ENCODE results near the gene NDUFS6. TPM values are rescaled to one million over a fixed set of nuclear protein-coding genes. Genes with fewer than 3 reads are reported as not detected.
"Not testable (repeated sequence)": the region's sequence is repeated elsewhere in the genome, so short reads cannot be mapped to it uniquely, and the experiment has no call there.

The NDUFS6 gene
- polyA plus RNA-seq, 3 donors = 27.8 to 73.7 (median 72.3) TPM

DNA sequence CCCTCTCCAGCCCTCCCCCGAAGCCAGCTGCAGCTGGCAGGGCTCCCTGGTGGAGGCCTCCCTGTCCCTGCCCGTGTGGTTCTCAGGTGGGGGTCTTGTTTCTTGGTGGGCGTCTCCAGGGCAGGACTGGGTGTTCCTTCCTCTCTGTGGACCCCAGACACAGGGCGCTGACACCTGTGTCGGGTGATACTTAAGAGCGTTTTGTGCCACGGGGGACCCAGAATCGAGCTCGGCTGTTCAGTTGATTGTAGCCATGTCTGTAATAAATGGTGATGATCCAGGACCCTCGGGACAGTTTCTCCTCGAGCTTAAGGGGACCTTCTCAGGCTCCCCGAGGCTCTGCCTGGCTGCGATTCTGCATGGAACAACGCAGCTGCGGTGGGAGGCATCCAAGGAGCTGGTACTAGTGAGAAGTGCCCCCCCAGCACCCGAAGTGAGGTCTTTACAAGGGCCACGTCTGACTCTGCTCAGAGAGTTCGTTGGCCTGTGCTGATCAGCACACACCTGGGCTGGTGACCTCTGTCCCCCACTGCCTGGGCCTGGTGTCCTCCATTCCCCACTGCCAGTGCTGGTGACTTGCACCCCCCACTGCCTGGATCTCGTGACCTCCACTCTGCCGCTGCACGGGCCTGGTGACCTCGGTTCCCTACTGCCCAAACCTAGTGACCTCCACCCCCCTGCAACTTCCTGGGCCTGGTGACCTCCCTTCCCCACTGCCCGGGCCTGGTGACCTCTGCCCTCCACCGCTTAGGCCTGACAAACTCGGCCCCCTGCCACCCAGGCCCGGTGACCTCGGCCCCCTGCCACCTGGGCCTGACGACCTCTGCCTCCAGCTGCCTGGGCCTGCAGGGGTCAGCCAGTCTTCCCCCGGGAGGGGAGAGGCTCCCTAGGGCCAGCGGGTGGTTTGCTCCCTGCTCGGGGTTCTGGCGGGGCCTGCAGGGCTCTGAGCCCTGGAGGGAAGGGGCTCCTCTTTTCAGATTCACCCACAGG, 36.0 kb downstream of the NDUFS6 start:
- H3K27ac ChIP-seq (ENCODE audit: low read depth, low read length) = no peak overlapping the region
- WGBS, 3 donors = 67 to 83% (median 73%) methylated on average over 32 of the region's 32 CpGs

GRCh38 chr5:1838013-1838412, 36.8 kb downstream of the NDUFS6 start:
- no peak overlapping the region for H3K27ac ChIP-seq (ENCODE audit: low read depth, low read length)
- WGBS, 3 donors = 80 to 85% (median 82%) methylated on average over 9 of the region's 9 CpGs

DNA sequence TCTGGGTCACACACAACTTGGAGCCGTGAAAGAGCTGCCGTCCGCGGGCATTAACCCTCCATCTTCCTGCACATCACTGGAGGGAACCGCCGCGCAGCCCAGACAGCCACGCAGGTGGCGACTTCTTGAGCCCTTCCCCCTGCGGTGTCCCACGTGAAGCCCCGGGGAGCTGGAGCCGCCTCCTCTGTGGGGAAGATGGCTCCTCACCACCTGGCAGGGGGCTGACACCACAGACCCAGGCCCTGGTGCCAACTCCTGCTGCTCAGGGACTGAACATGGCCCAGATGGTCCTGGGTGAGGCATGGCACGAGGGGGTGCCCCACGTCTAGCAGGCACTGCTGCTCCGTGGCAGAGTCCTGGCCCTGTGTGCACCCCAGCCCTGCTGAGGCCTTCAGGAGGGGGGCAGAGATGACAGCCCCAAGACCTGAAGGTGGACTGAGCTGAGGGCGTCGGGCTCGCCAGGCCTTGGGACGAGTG, 38.9 kb downstream of the NDUFS6 start:
- H3K27ac ChIP-seq (ENCODE audit: low read depth, low read length) = no peak overlapping the region
- 81 to 83% (median 82%) methylated on average over 20 of the region's 20 CpGs for WGBS, 3 donors

DNA sequence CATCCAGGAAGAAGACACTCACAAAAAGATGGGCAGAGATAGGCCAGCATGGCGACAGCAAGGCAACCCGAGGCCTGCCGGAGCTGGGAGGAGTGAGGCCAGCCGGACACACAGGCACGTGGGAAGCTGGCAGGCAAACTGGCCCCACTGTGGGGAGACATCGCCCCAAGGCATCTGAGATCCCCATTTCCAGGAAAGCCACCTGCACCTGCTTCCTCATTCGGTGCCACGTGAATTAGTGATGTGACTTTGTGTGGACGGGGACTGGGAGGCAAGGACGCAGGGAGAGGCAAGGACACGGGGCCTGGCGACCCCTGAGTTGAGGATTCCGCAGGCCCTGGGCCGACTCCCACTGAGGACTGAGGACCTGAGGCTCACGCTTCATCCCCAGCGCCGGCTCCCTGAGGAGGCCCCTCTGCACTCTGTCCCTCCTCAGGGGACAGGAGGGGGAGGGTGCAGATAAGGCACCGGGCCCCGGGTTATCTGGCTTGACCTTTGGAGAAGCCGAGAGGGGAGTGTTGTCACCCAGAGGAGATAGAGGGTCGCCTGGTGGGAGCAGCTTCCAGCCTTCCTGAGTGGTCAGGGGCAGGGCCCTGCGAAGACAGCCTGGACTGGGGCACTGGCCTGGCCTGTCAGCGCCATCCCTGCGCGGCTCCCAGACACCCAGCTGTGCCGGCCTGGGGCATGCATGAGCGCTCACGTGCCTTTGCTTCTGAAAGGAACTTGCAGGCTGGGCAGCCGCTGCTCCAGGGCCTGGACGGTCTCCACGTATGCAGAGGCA, 39.7 kb downstream of the NDUFS6 start:
- 49 to 52% (median 50%) methylated on average over 31 of the region's 31 CpGs for WGBS, 3 donors
- H3K27ac ChIP-seq (ENCODE audit: low read depth, low read length) = no peak overlapping the region

DNA sequence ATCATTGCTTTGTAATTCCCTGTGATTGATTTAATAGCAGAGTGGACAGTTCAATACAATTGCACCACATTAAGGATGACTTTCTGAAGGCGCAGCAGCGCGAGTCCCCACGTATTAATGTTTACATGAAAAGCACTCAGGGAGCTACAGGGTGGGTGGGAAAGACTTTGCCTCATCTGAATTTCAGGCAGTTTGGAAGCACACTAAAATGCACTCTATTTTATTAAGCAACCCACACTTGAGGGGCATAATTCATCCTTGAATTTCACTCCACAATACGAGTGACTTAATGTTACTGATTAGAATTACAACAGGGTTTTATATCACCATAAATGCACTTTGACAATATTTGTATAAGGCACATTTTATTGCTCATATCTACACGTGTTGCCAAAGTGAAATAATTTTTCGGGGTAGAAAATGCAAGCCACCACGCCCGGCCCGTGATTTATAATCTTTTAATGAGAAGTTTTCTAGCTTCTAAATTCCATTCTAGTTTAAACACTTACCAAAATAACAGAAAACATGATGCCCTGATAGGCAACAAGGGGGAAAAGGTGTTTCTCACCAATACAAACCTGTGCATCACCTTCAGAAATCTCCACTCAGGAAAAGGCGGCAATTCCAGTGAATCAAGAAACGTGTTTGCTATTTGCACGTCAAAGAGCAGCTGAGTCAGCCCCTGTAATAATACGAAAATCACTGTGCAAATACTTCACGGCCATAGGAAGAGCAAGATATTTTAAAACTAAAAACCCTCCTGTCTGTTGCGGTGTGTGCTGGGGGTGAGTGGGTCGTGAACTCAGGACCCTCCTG, 41.0 kb downstream of the NDUFS6 start:
- no peak overlapping the region for H3K27ac ChIP-seq (ENCODE audit: low read depth, low read length)
- WGBS, 3 donors = 41 to 60% (median 57%) methylated on average over 17 of the region's 17 CpGs

GRCh38 chr5:1843761-1844160, 42.6 kb downstream of the NDUFS6 start:
- not testable (repeated sequence) for H3K27ac ChIP-seq (ENCODE audit: low read depth, low read length)
- WGBS, 3 donors = 83 to 86% (median 84%) methylated on average over 10 of the region's 10 CpGs

DNA sequence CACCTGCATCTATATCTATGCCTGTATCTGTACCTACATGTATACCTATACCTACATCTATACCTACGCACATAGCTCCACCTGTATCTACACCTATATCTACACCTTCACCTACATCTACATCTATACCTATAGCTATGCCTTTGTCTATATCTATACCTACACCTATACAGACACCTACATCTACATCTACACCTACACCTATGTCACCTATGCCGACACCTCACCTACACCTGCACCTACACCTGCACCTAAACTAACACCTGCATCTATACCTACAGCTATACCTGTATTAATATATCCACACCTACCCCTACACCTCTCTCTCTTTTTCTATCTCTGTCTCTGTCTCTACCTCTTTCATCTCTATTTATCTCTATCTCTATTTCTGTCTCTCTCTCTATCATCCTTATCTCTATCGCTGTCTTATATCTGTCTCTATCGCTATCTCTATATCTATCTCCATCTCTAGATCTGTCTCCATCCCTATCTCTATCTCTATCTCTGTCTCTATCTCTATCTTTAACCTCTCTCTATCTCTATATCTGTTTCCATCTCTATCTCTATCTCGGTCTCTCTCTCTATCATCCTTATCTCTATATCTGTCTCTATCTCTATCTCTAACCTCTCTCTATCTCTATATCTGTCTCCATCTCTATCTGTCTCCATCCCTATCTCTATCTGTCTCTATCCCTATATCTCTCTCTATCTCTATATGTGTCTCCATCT, 43.7 kb downstream of the NDUFS6 start:
- WGBS, 3 donors = 91 to 99% (median 97%) methylated on average over 5 of the region's 5 CpGs
- no peak overlapping the region for H3K27ac ChIP-seq (ENCODE audit: low read depth, low read length)

- WGBS, 3 donors = 84 to 96% (median 91%) methylated on average over 1 of the region's 1 CpG
- H3K27ac ChIP-seq (ENCODE audit: low read depth, low read length) = no peak overlapping the region
Observed at GRCh38 chr5:1845696-1846095, 44.5 kb downstream of the NDUFS6 start.

DNA sequence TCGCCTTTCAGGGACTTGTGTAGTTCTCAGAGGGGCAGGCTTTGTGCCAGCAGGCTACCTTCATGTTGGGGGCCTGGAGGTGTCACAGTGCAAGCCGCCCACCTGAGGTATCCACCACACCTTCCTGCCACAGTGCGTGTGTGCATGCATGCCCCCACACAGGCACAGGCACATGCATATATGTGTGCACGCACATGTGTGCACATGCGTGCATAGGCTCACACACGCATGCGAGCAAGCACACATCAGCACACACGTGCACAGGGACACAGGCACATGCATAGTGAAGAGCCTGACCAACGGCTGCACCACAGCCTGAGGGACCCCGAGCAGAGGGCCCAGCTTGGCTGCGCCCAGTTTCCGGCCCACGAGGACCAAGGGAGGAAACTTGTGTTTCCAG, 45.4 kb downstream of the NDUFS6 start:
- H3K27ac ChIP-seq (ENCODE audit: low read depth, low read length) = no peak overlapping the region
- WGBS, 3 donors = 82 to 87% (median 87%) methylated on average over 13 of the region's 13 CpGs

GRCh38 chr5:1847056-1847455, 45.8 kb downstream of the NDUFS6 start:
- no peak overlapping the region for H3K27ac ChIP-seq (ENCODE audit: low read depth, low read length)
- 63 to 73% (median 66%) methylated on average over 10 of the region's 10 CpGs for WGBS, 3 donors

DNA sequence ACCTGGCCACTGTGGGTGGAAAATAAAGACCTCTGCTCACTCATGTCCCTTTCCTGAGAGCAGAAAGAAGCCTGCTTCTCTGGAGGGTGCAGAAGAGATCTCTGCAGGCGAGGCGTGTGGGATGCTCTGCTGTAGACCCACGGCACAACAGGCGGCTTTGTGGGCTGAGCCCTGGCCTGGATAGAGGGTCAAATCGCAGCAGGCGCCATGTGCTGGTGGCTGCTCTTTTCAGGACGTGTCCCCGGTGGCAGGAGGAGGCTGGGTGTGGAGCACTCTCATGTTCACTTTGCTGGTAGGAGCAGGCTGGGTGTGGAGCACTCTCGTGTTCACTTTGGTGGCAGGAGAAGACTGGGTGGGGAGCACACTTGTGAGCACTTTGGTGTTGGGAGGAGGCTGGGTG, 46.4 kb downstream of the NDUFS6 start:
- H3K27ac ChIP-seq (ENCODE audit: low read depth, low read length) = no peak overlapping the region
- 70 to 77% (median 74%) methylated on average over 9 of the region's 9 CpGs for WGBS, 3 donors

GRCh38 chr5:1850324-1851154, 49.3 kb downstream of the NDUFS6 start:
- 59 to 66% (median 62%) methylated on average over 29 of the region's 29 CpGs for WGBS, 3 donors
- no peak overlapping the region for H3K27ac ChIP-seq (ENCODE audit: low read depth, low read length)

DNA sequence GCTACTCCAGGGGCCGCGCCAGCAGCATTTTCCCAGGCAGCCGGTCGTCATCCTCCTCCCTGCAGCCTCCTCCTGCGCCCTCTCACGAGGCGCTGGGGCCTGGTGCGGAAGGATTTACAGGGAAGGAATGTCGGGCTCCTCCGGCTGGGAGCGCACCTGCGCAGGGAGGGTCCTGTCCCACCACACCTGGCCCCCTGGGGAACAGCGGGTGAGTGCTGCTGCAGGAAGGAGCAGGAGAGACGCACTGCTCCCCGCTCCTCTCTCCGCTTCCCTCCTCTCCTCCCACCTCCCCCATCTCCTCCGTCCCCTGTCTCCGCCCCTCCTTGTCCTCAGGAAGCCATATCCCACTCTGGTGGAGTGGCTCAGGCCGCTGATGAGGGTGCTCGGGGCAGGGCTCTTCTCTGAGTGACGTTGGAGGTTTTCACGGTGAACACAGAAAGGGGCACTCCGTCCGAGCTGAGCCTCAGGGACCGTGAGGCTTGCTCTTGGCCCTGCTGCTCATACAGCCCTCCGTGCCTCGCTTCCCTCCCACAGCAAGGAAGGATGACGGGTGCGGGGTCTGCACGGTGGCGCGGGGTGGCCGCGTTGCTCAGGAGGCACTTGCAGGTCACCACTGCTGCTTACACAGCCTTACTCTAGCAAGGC, 50.2 kb downstream of the NDUFS6 start:
- no peak overlapping the region for H3K27ac ChIP-seq (ENCODE audit: low read depth, low read length)
- 3 to 6% (median 4%) methylated on average over 31 to 34 of the region's 34 CpGs for WGBS, 3 donors

GRCh38 chr5:1852324-1852947, 51.2 kb downstream of the NDUFS6 start:
- 53 to 61% (median 56%) methylated on average over 21 to 23 of the region's 23 CpGs for WGBS, 3 donors
- no peak overlapping the region for H3K27ac ChIP-seq (ENCODE audit: low read depth, low read length)

- WGBS, 3 donors = 64 to 77% (median 72%) methylated on average over 8 of the region's 8 CpGs
- H3K27ac ChIP-seq (ENCODE audit: low read depth, low read length) = no peak overlapping the region
Observed at GRCh38 chr5:1853531-1853930, 52.3 kb downstream of the NDUFS6 start.

DNA sequence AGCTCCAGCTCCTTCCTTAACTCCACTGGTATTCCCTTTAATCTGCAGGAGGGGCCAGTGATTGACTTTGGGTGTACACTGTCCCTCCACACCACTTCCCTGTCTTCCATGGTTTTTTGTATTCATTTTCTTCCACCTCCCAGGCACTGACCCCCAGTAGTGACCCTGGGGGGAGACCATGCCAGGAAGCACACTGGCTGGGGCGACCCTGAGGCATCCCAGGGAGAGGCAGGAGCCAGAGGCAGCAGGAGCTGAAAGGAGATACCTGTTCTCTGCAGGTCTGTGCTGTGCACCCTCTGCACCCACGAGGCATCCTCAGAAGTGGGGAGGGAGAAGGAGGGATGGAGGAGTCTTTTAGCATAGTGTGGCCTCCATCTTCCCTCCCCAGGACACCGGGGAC, 53.9 kb downstream of the NDUFS6 start:
- no peak overlapping the region for H3K27ac ChIP-seq (ENCODE audit: low read depth, low read length)
- 44 to 56% (median 49%) methylated on average over 3 of the region's 3 CpGs for WGBS, 3 donors
